Fibroblast of pulmonary artery (primary cell): Measurements from ENCODE around the gene GLDC.
A peak's percentile ranks its signal among the peaks of the same experiment; 100 is the strongest.

Experiments
- DNase-seq: peaks from one replicate; pipeline ENCODE4 v3.0.0-alpha.2; 2010; ENCODE audit warnings: low read depth
- H3K4me3 ChIP-seq: replicated peaks from 2 replicates; pipeline ENCODE4 v1.5.1; 2011; ENCODE audit warnings: low read depth, mild to moderate bottlenecking, control low read depth, low read length, moderate library complexity
- TF ChIP-seq, protein P1 (sequence below): IDR thresholded peaks from 2 replicates; pipeline ENCODE4 v1.5.1; 2011; ENCODE audit warnings: mild to moderate bottlenecking, control low read depth, low read length, inconsistent platforms; ENCODE audit errors: missing control alignments

Gene GLDC

DNA sequence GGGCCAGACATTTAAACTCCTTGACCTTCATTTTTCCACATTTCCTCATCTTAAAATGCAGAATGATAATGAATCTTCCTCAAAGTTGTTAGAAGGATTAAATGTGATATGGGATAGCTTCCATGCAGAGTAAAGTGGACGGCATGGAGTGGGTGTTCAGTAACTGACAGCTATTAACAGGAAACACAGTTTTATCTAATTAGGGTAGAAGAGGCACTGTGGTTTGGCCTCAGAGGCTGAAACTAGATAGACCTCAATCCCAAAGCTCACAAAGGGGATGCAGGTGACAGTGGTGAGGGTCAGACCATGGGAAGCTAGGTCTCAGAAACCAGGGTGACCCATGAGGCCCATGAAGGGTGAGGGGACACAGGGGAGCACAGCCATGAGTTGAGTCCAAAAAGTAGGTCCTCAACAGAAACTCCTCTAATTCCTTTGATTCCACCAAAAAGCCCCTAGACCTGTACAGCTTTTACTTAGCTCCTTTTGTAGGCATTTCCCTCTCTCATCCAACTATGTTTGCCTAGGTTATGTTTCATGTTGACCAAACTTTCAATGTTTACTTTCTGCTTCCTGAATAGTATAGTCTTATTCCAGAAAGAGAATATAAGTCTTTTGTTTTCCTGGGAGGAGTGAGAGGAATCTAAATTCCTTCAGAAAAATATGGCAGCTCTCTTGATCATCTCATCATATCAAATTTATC is 27.9 kb upstream of the GLDC start:
- TF ChIP-seq, protein P1, sequence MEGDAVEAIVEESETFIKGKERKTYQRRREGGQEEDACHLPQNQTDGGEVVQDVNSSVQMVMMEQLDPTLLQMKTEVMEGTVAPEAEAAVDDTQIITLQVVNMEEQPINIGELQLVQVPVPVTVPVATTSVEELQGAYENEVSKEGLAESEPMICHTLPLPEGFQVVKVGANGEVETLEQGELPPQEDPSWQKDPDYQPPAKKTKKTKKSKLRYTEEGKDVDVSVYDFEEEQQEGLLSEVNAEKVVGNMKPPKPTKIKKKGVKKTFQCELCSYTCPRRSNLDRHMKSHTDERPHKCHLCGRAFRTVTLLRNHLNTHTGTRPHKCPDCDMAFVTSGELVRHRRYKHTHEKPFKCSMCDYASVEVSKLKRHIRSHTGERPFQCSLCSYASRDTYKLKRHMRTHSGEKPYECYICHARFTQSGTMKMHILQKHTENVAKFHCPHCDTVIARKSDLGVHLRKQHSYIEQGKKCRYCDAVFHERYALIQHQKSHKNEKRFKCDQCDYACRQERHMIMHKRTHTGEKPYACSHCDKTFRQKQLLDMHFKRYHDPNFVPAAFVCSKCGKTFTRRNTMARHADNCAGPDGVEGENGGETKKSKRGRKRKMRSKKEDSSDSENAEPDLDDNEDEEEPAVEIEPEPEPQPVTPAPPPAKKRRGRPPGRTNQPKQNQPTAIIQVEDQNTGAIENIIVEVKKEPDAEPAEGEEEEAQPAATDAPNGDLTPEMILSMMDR: no peak
- DNase-seq: no peak
- no peak overlapping the region for H3K4me3 ChIP-seq

DNA sequence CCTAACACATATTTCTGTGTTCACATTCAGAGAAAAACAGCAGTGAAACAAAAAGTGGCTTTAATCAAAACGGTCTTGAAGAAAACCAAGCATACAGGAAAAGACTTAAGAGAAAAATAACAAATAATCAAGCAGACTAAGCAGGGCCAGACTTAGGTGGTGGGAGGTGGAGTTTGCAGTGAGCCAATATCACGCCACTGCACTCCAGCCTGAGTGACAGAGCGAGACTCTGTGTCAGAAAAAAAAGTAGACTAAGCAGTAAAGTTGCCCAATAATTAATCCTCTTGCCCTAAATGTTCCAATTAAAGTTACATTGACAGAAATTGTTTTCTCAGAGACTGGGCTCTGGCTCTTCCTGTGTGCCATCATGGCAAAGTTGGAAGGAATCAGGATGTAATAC is 26.6 kb upstream of the GLDC start:
- no peak for DNase-seq
- TF ChIP-seq, protein P1: no peak
- no peak overlapping the region for H3K4me3 ChIP-seq

DNA sequence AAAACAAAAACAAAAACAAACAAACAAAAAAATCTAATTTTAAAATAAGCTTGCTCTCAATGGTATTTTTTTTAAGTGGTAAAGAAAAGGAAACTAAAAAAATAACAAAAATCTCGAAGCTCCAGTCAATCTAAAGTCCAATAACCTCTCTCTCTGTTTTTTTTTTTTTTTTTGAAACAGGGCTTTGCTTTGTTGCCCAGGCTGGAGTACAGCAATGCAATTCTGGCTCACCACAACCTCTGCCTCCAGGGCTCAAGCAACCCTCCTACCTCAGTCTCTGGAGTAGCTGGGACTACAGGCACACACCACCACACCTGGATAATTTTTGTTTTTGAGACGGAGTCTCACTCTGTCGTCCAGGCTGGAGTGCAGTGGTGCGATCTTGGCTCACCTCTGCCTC is 25.9 kb upstream of the GLDC start:
- TF ChIP-seq, protein P1: no peak
- H3K4me3 ChIP-seq: no peak overlapping the region
- DNase-seq: no peak

DNA sequence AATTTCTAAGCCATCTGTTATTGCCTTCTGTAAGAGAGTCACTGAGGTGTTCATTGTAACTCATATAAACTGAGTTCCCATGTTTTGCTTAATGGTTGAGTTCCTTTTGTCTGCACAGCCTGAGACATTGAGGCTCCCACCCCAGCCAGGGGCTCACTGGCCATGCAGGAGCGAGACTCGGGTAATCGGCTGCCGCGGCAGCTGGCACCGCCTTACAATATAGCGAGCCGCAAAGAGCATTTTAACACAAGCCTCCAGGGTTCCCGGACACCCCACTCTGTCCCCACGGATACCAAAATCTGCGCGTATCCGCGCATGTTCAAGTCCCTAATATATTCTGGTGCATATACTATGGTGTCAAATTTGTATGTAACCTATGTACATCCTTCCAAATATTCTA is 24.4 kb upstream of the GLDC start:
- H3K4me3 ChIP-seq: no peak overlapping the region
- TF ChIP-seq, protein P1: no peak
- no peak for DNase-seq

DNA sequence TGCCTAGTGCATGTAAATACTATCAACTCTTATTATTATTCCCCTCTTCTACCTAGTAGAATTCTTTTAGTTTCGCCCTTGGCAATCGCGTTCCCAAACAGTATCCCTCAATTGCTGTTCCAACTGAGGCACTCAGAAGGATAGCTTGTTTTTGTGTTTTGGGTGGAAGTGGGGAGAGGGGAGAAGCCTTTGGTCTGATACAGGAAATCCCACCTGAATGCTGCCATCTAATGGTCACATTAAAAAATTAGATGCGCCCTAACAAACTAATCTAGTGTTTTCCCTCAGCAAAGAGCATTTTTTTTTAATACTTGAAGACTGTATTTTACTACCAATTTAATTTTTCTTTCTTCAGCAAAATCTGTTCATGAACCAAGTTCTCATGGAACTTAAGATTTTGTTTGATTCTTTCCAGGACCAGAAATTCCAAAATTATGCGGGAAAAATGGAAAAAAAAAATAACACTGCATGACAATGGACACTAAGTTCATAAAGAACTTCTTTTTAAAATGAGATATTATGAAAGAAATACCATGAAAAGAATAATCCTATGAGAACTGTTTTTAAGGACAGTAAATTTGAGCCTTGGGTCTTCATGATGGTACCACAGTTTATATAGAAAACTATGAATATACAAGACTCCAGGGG is 22.2 kb upstream of the GLDC start:
- no peak overlapping the region for H3K4me3 ChIP-seq
- peak; percentile 50 for DNase-seq
- TF ChIP-seq, protein P1: peak; percentile 62

DNA sequence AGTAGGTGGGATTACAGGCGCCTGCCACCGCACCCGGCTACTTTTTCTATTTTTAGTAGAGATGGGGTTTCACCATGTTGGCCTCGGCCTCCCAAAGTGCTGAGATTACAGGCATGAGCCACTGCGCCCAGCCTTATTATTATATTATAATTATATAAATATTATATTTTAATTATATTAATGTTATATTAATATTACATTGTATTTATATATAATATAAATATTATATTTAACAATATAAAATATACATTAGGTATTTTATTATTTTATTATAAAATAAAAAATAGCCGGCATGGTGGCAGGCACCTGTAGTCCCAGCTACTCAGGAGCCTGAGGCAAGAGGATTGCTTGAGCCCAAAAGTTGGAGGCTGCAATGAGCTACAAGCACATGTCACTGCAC is 21.6 kb upstream of the GLDC start:
- no peak for DNase-seq
- TF ChIP-seq, protein P1: no peak
- H3K4me3 ChIP-seq: no peak overlapping the region

DNA sequence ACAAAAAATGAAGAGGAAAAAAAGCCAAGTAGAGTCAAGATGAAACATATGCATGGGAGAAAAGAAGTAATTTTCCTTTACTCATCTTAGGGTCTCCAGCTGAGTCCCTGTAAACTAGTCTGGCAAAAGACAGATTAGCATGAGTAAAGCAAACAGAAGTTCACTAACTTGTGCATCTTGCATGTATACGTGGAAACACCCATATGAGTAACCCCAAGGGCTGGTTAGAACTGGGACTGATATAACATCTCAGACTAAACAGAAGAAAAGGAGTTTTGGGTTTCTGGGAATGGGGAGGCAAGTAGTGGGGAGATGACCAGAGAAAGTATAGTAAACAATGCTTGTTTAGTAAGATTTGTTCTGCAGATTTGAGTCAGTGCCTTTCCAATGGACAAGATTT is 20.1 kb upstream of the GLDC start:
- no peak overlapping the region for H3K4me3 ChIP-seq
- TF ChIP-seq, protein P1: no peak
- no peak for DNase-seq
